ENCODE results near the gene MAN2A1.

Gene MAN2A1

GRCh38 chr5:109693535-109694400 is 4.0 kb downstream of the MAN2A1 start:
- TF ChIP-seq SIN3A (IDR thresholded peaks at IDR 0.05; ENCODE audit: borderline replicate concordance, insufficient read depth, low read length): no peak
- TF ChIP-seq REST (IDR thresholded peaks at IDR 0.05; ENCODE audit: insufficient read depth in 1 of 2, low read depth in 2 of 2, low read length in 2 of 2): no peak
- TF ChIP-seq POLR2AphosphoS5 (IDR thresholded peaks at IDR 0.05; ENCODE audit: low read depth, low read length): no peak
- TF ChIP-seq TAF1 (IDR thresholded peaks at IDR 0.05; ENCODE audit: borderline replicate concordance, insufficient read depth, low read length): no peak
- TF ChIP-seq FOXP2 (optimal IDR thresholded peaks at IDR 0.05; ENCODE audit: borderline replicate concordance, extremely low read depth, extremely low read length, insufficient read depth): no peak

- no peak for TF ChIP-seq SIN3A (IDR thresholded peaks at IDR 0.05; ENCODE audit: borderline replicate concordance, insufficient read depth, low read length)
- TF ChIP-seq POLR2AphosphoS5 (IDR thresholded peaks at IDR 0.05; ENCODE audit: low read depth, low read length): no peak
- no peak for TF ChIP-seq FOXP2 (optimal IDR thresholded peaks at IDR 0.05; ENCODE audit: borderline replicate concordance, extremely low read depth, extremely low read length, insufficient read depth)
- no peak for TF ChIP-seq TAF1 (IDR thresholded peaks at IDR 0.05; ENCODE audit: borderline replicate concordance, insufficient read depth, low read length)
- TF ChIP-seq REST (IDR thresholded peaks at IDR 0.05; ENCODE audit: insufficient read depth in 1 of 2, low read depth in 2 of 2, low read length in 2 of 2): no peak
Measured at GRCh38 chr5:109694451-109694891, 4.7 kb downstream of the MAN2A1 start.

- TF ChIP-seq SIN3A (IDR thresholded peaks at IDR 0.05; ENCODE audit: borderline replicate concordance, insufficient read depth, low read length) (no peak), FOXP2 (optimal IDR thresholded peaks at IDR 0.05; ENCODE audit: borderline replicate concordance, extremely low read depth, extremely low read length, insufficient read depth) (no peak), TAF1 (IDR thresholded peaks at IDR 0.05; ENCODE audit: borderline replicate concordance, insufficient read depth, low read length) (no peak), REST (IDR thresholded peaks at IDR 0.05; ENCODE audit: insufficient read depth in 1 of 2, low read depth in 2 of 2, low read length in 2 of 2) (no peak), POLR2AphosphoS5 (IDR thresholded peaks at IDR 0.05; ENCODE audit: low read depth, low read length) (no peak)
Measured at GRCh38 chr5:109695005-109695926, 5.5 kb downstream of the MAN2A1 start.

- TF ChIP-seq POLR2AphosphoS5 (IDR thresholded peaks at IDR 0.05; ENCODE audit: low read depth, low read length) (no peak), REST (IDR thresholded peaks at IDR 0.05; ENCODE audit: insufficient read depth in 1 of 2, low read depth in 2 of 2, low read length in 2 of 2) (no peak), FOXP2 (optimal IDR thresholded peaks at IDR 0.05; ENCODE audit: borderline replicate concordance, extremely low read depth, extremely low read length, insufficient read depth) (no peak), TAF1 (IDR thresholded peaks at IDR 0.05; ENCODE audit: borderline replicate concordance, insufficient read depth, low read length) (no peak), SIN3A (IDR thresholded peaks at IDR 0.05; ENCODE audit: borderline replicate concordance, insufficient read depth, low read length) (no peak)
Measured at GRCh38 chr5:109697339-109697738, 7.6 kb downstream of the MAN2A1 start.

All from PFSK-1 (cell line).